IMR-90 (cell line): ENCODE measurements around the gene DUS3L. TPM values are rescaled to one million over a fixed set of nuclear protein-coding genes. Genes with fewer than 3 reads are reported as not detected.

ENCODE experiments used
- ATAC-seq: fragments of 200-7000 bp; cut with Tn5 transposase; 2 replicates; pipeline ENCODE4 v1.9.1; 2020; ENCODE audit warnings: low read depth, mild to moderate bottlenecking, moderate library complexity
- BruUV-seq: library from RNA; stranded (reverse); fragments of 400-500 nt; replicated peaks from 2 replicates; lab custom pipeline; 2021; lab: Mats Ljungman, UMichigan
- CTCF ChIA-PET: fragments of 300-600 bp; formaldehyde crosslinking; extraction: SDS; loops from one replicate; lab custom pipeline; 2021; ENCODE audit warnings: antibody characterized with exemption; lab: Yijun Ruan, JAX
- POLR2A ChIA-PET: fragments of 300-600 bp; sonication (Branson Sonifier 250); formaldehyde crosslinking; loops from one replicate; lab custom pipeline; 2022; ENCODE audit warnings: antibody characterized with exemption; ENCODE audit not compliant: unreplicated experiment; lab: Charles Lee
- DNase-seq: peaks from one replicate; pipeline ENCODE4 v3.0.0; 2013
- H2AFZ ChIP-seq: replicated peaks from 2 replicates; pipeline ENCODE3; 2013; ENCODE audit warnings: low read length, mild to moderate bottlenecking; ENCODE audit not compliant: poor library complexity
- H2AK5ac ChIP-seq: 2 replicates; pipeline ENCODE4 v1.6.1; 2013; ENCODE audit warnings: low read depth, low read length, inconsistent platforms
- H2AK9ac ChIP-seq: replicated peaks from 2 replicates; pipeline ENCODE3; 2013; ENCODE audit warnings: mild to moderate bottlenecking, low read depth, low read length, moderate library complexity; ENCODE audit not compliant: poor library complexity
- H2BK120ac ChIP-seq: 2 replicates; pipeline ENCODE4 v1.6.1; 2013; ENCODE audit warnings: low read depth, low read length, inconsistent platforms
- H2BK15ac ChIP-seq: 3 replicates; pipeline ENCODE4 v1.6.1; 2013; ENCODE audit warnings: low read depth, low read length, inconsistent platforms
- H2BK20ac ChIP-seq: 2 replicates; pipeline ENCODE4 v1.6.1; 2013; ENCODE audit warnings: low read depth, mild to moderate bottlenecking, inconsistent platforms, low read length, moderate library complexity
- H2BK5ac ChIP-seq: 2 replicates; pipeline ENCODE4 v1.6.1; 2013; ENCODE audit warnings: mild to moderate bottlenecking, low read depth, low read length, inconsistent platforms; ENCODE audit not compliant: poor library complexity, severe bottlenecking
- H3K14ac ChIP-seq: replicated peaks from 2 replicates; pipeline ENCODE4 v1.6.1; 2013; ENCODE audit warnings: low read depth, low read length, inconsistent platforms
- H3K18ac ChIP-seq: 2 replicates; pipeline ENCODE4 v1.6.1; 2013; ENCODE audit warnings: low read depth, low read length, control low read depth
- H3K23ac ChIP-seq: 2 replicates; pipeline ENCODE4 v1.6.1; 2013; ENCODE audit warnings: low read depth, low read length, inconsistent platforms
- H3K27ac ChIP-seq: 2 replicates; pipeline ENCODE4 v1.5.1; 2013; ENCODE audit warnings: mild to moderate bottlenecking, control low read depth, low read length; ENCODE audit not compliant: insufficient read depth
- H3K27me3 ChIP-seq: 2 replicates; pipeline ENCODE4 v1.6.1; 2013; ENCODE audit warnings: low read length; ENCODE audit not compliant: control insufficient read depth, insufficient read depth
- H3K36me3 ChIP-seq: 2 replicates; pipeline ENCODE4 v1.6.1; 2013; ENCODE audit warnings: low read length, mixed read lengths; ENCODE audit not compliant: control insufficient read depth, insufficient read depth
- H3K4ac ChIP-seq: 2 replicates; pipeline ENCODE4 v1.6.1; 2013; ENCODE audit warnings: low read depth, low read length, inconsistent platforms
- H3K4me1 ChIP-seq: 2 replicates; pipeline ENCODE4 v1.6.1; 2013; ENCODE audit warnings: low read length, mixed read lengths; ENCODE audit not compliant: control insufficient read depth, insufficient read depth
- H3K4me2 ChIP-seq: 2 replicates; pipeline ENCODE4 v1.6.1; 2013; ENCODE audit warnings: low read depth, mild to moderate bottlenecking, control low read depth, low read length, moderate library complexity
- H3K4me3 ChIP-seq: 2 replicates; pipeline ENCODE4 v1.5.1; 2013; ENCODE audit warnings: low read depth, mild to moderate bottlenecking, control low read depth, low read length, moderate library complexity; ENCODE audit not compliant: insufficient read depth
- H3K56ac ChIP-seq: 2 replicates; pipeline ENCODE4 v1.6.1; 2013; ENCODE audit warnings: low read length, inconsistent platforms; ENCODE audit not compliant: insufficient read depth; ENCODE audit errors: extremely low read depth
- H3K79me1 ChIP-seq, 2 experiments: 2 replicates each; pipeline ENCODE4 v1.6.1; 2013; ENCODE audit warnings: low read length in 2 of 2, inconsistent platforms in 1 of 2, low read depth in 1 of 2
- H3K9ac ChIP-seq: 2 replicates; pipeline ENCODE4 v1.6.1; 2013; ENCODE audit warnings: low read depth, low read length, control low read depth
- H3K9me1 ChIP-seq: 2 replicates; pipeline ENCODE4 v1.6.1; 2013; ENCODE audit warnings: low read length, inconsistent platforms; ENCODE audit not compliant: insufficient read depth
- H3K9me3 ChIP-seq: 2 replicates; pipeline ENCODE4 v1.6.1; 2013; ENCODE audit warnings: low read length; ENCODE audit not compliant: control insufficient read depth, insufficient read depth
- H4K20me1 ChIP-seq: 2 replicates; pipeline ENCODE4 v1.6.1; 2013; ENCODE audit warnings: low read length, inconsistent platforms; ENCODE audit not compliant: insufficient read depth
- H4K5ac ChIP-seq: 2 replicates; pipeline ENCODE4 v1.6.1; 2013; ENCODE audit warnings: mild to moderate bottlenecking, low read depth, low read length, control low read depth
- H4K8ac ChIP-seq, 2 experiments: 2 replicates each; pipeline ENCODE4 v1.6.1; 2013; ENCODE audit warnings: low read depth in 2 of 2, low read length in 2 of 2, control low read depth in 1 of 2, inconsistent platforms in 1 of 2
- H4K91ac ChIP-seq: 2 replicates; pipeline ENCODE4 v1.6.1; 2013; ENCODE audit warnings: low read depth, low read length, inconsistent platforms; ENCODE audit not compliant: insufficient read depth
- BHLHE40 ChIP-seq: fragments of 150-350 bp; IDR thresholded peaks from 2 replicates; pipeline ENCODE4 v1.6.1; 2016; ENCODE audit warnings: mild to moderate bottlenecking, low read depth, low read length
- CTCF ChIP-seq: conservative IDR thresholded peaks from 2 replicates; pipeline ENCODE4 v1.5.1; 2012; ENCODE audit warnings: mild to moderate bottlenecking, low read depth, low read length, improper control_type of control experiment
- FOS ChIP-seq: fragments of 150-350 bp; IDR thresholded peaks from 2 replicates; pipeline ENCODE4 v1.6.1; 2016; ENCODE audit warnings: low read depth, low read length
- NFE2L2 ChIP-seq: fragments of 150-350 bp; IDR thresholded peaks from 2 replicates; pipeline ENCODE4 v1.6.1; 2016; ENCODE audit warnings: low read depth, mild to moderate bottlenecking, low read length
- USF2 ChIP-seq: fragments of 150-350 bp; IDR thresholded peaks from 2 replicates; pipeline ENCODE4 v1.6.1; 2017; ENCODE audit warnings: mild to moderate bottlenecking, antibody characterized with exemption, low read length, low read depth
- WGBS, 2 experiments: methylation state at CpG; one replicate each; pipeline versions ENCODE4 v1.1.5 to v1.1.7; 2013; ENCODE audit warnings: missing lambda C conversion rate in 2 of 2; ENCODE audit not compliant: insufficient read length in 1 of 2; ENCODE audit errors: extremely low coverage in 2 of 2; 5-methylcytosine and 5-hydroxymethylcytosine counted together
- dilution Hi-C: fragments of 300-500 bp; cut with HindIII; formaldehyde crosslinking; loops from one replicate; pipeline ENCODE4 v1.14.3; 2018; ENCODE audit warnings: low sequenced_read_pairs; ENCODE audit not compliant: unreplicated experiment
- in situ Hi-C: fragments of 300-500 bp; cut with MboI; formaldehyde crosslinking; loops from 3 replicates; pipeline ENCODE4 v1.14.3; 2019; ENCODE audit warnings: low sequenced_read_pairs, inconsistent platforms, mixed read lengths
- intact Hi-C: fragments of 100-400 bp; cut with micrococcal nuclease; formaldehyde crosslinking; loops from 2 replicates; pipeline ENCODE4 v1.10.0; 2022
- polyA plus RNA-seq, 3 experiments: library from polyadenylated mRNA; depleted of rRNA; stranded (reverse); fragments of >200 nt; gene quantifications; 2 replicates each; pipeline ENCODE4 v1.2.3, GENCODE V29; 2012; ENCODE audit warnings: low replicate concordance in 1 of 3
- total RNA-seq: library from RNA; depleted of rRNA; stranded (reverse); fragments of >200 nt; gene quantifications from 2 replicates; pipeline ENCODE4 v1.2.3, GENCODE V29; 2012

The DUS3L gene
- total and polyA plus RNA-seq, 2 of the 4 experiments (the other 2 are of a cell fraction) = 12.4 to 21.3 TPM

GRCh38 chr19:5803752-5804515 is 13.0 kb upstream of the DUS3L start (continued):
- peak; percentile 100 for TF ChIP-seq CTCF

- dilution Hi-C loops (no loop called here), in situ Hi-C loops (loop anchor here (5.0 to 10.0 kb wide), 2 partner anchors 89 to 221 kb away; no protein-coding TSS in a partner anchor), intact Hi-C loops (loop anchor here (5.0 to 10.0 kb wide), 2 partner anchors 161 to 219 kb away; no protein-coding TSS in a partner anchor)
- Histone ChIP-seq H3K27ac (no peak overlapping the region; the same call in 1 of the 2 replicates), H3K9me3 (no peaks in the 10 kb centered on the region), H3K56ac (no peak overlapping the region), H3K4ac (peak overlapping the region; percentile 24), H4K20me1 (no peaks in the 10 kb centered on the region), H4K8ac (peak overlapping the region; percentile 31 to 88; a peak in 2 of 4 replicates), H3K18ac (no peak overlapping the region), H3K27me3 (peaks cover 34% of the 10 kb centered on the region), H3K9ac (peak overlapping the region; percentile 3; the same call in 1 of the 2 replicates), H4K91ac (peak overlapping the region; percentile 38; the same call in 1 of the 2 replicates), H2AK5ac (peak overlapping the region; percentile 43), H3K9me1 (no peaks in the 10 kb centered on the region), H2BK120ac (no peak overlapping the region), H3K23ac (peak overlapping the region; percentile 3; the same call in 1 of the 2 replicates), H3K79me1 (no peaks in the 10 kb centered on the region), H3K14ac (no peak overlapping the region), H2BK15ac (0 out of 3 replicates have a peak overlapping the region, but pooled peaks have one; percentile 64), H2AK9ac (peak overlapping the region; percentile 31), H2BK5ac (no peak overlapping the region), H4K5ac (no peak overlapping the region), H3K36me3 (no peaks in the 10 kb centered on the region), H2AFZ (peak overlapping the region; percentile 94), H3K4me3 (peak overlapping the region; percentile 10; the same call in 1 of the 2 replicates), H2BK20ac (no peak overlapping the region), H3K4me2 (peak overlapping the region; percentile 60), H3K4me1 (peaks cover 3% of the 10 kb centered on the region; the same call in 1 of the 2 replicates)
- WGBS, 2 experiments = no CpG with 5 or more reads among the region's 8 CpGs
- ChIA-PET POLR2A (interaction anchor here (1.5 kb wide), 1 partner anchor 25 kb away, joined by 3 read pairs; no protein-coding TSS in a partner anchor), CTCF (interaction anchor here (0.6 to 1.9 kb wide), 23 partner anchors 8 to 323 kb away, joined by 3 to 37 read pairs (median 5); partner anchors contain the start of genes DUS3L, NDUFA11 and VMAC)
- TF ChIP-seq BHLHE40 = peak; percentile 77
- TF ChIP-seq USF2 = peak; percentile 3; the same call in 1 of the 2 replicates
- TF ChIP-seq FOS = no peak
- TF ChIP-seq NFE2L2 = no peak
- no TSS peak for BruUV-seq
- ATAC-seq (no peak), DNase-seq (no peak)
These were observed 12.4 kb upstream of the DUS3L start for GRCh38 chr19:5803441-5803751.
